OCI-LY3 (cell line): ENCODE measurements around the gene KIF18B.

Source experiments
- EZH2phosphoT487 ChIP-seq: fragments of 200-600 bp; shearing (Covaris generic); IDR thresholded peaks from 2 replicates; pipeline ENCODE4 v1.6.1; 2018; ENCODE audit warnings: antibody characterized with exemption, mixed run types, low read depth
- TF ChIP-seq, protein P1 (sequence below): fragments of 200-600, 300-600 bp; sonication (generic); IDR thresholded peaks from 2 replicates; pipeline ENCODE4 v1.5.1; 2014; ENCODE audit warnings: antibody characterized with exemption, low read length, low read depth

DNA sequence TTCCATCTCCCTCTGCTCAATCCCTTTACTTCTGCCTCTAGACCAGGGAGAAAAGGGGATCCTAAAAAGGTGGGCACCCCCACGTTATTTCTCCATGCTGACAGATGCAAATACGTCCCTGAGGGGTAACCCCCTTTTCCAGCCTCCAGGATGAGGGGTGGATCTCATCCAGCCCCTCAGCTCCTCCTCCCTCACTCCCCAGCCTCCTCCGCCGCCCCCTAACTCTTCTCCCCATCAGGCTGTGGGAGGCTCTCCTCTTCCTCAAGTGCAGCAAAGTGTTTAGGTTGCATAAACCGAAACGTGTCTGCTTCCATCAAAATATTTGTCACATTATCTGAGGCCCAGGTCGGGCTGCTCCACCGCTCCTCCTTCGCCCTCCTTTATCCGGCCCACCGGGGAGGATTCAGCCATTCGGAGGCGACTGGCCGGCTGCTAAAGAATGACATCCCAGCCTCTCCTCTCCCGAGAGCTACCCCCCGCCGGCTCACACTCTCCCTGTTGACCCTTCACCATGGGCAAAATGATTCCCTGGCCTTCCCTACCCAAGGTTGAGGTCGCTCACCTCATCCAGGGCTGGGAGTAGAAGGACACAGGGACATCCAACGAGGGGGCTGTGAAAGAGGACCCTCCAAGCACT lies 21.7 kb upstream of the KIF18B start:
- TF ChIP-seq, protein P1, sequence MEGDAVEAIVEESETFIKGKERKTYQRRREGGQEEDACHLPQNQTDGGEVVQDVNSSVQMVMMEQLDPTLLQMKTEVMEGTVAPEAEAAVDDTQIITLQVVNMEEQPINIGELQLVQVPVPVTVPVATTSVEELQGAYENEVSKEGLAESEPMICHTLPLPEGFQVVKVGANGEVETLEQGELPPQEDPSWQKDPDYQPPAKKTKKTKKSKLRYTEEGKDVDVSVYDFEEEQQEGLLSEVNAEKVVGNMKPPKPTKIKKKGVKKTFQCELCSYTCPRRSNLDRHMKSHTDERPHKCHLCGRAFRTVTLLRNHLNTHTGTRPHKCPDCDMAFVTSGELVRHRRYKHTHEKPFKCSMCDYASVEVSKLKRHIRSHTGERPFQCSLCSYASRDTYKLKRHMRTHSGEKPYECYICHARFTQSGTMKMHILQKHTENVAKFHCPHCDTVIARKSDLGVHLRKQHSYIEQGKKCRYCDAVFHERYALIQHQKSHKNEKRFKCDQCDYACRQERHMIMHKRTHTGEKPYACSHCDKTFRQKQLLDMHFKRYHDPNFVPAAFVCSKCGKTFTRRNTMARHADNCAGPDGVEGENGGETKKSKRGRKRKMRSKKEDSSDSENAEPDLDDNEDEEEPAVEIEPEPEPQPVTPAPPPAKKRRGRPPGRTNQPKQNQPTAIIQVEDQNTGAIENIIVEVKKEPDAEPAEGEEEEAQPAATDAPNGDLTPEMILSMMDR, result no peak
- TF ChIP-seq EZH2phosphoT487, result no peak
